K562 (cell line): ENCODE data around the gene CDCA3. TPM values are rescaled to one million over a fixed set of nuclear protein-coding genes. Genes with fewer than 3 reads are reported as not detected.

Source experiments
- ATAC-seq: fragments of 200-7000 bp; cut with Tn5 transposase; 3 replicates; pipeline ENCODE4 v1.9.1; 2020; ENCODE audit warnings: moderate library complexity
- BruUV-seq: library from RNA; stranded (reverse); fragments of 400-500 nt; replicated peaks from 2 replicates; lab custom pipeline; 2021; lab: Mats Ljungman, UMichigan
- CTCF ChIA-PET: fragments of 300-600 bp; formaldehyde crosslinking; extraction: SDS; loops from one replicate; lab custom pipeline; 2021; ENCODE audit warnings: low intra/inter-chr PET ratio; lab: Yijun Ruan, JAX
- POLR2A ChIA-PET: fragments of 300-600, 350-650 bp; sonication (Branson Sonifier 250); formaldehyde crosslinking; extraction: SDS; loops from one replicate; lab custom pipeline; 2021; ENCODE audit warnings: antibody characterized with exemption, inconsistent platforms; lab: Yijun Ruan, JAX
- DNase-seq, 4 experiments: peaks; one replicate each; pipeline versions ENCODE4 v3.0.0 to v3.0.0-alpha.2; 2011 to 2018; ENCODE audit warnings: low spot score in 3 of 4, mixed read lengths in 3 of 4; ENCODE audit errors: extremely low read depth in 1 of 4
- FAIRE-seq: peaks from 2 replicates; lab custom pipeline; 2011; peaks lifted over from hg19 to GRCh38; lab: Jason Lieb, UNC
- H2AFZ ChIP-seq: 2 replicates; pipeline ENCODE4 v1.6.0; 2011; ENCODE audit warnings: low read depth, low read length, control low read depth, inconsistent platforms
- H3K27ac ChIP-seq: fragments of 200-600 bp; 3 replicates; pipeline ENCODE4 v1.8.0; 2011; ENCODE audit warnings: low read depth, mild to moderate bottlenecking, control low read depth, inconsistent platforms, low read length, moderate library complexity, mixed read lengths; ENCODE audit errors: extremely low read depth
- H3K27me3 ChIP-seq, 2 experiments: fragments of 300-600 bp in 1 of 2; 2 replicates in 1 of 2; 3 replicates in 1 of 2; pipeline versions ENCODE4 v1.6.0 to v1.8.0; 2011; ENCODE audit warnings: inconsistent platforms in 2 of 2, low read length in 2 of 2, mild to moderate bottlenecking in 1 of 2, mixed read lengths in 1 of 2, moderate library complexity in 1 of 2; ENCODE audit not compliant: control insufficient read depth in 2 of 2, insufficient read depth in 2 of 2
- H3K36me3 ChIP-seq: fragments of 300-600 bp; 3 replicates; pipeline ENCODE4 v1.8.0; 2011; ENCODE audit warnings: mild to moderate bottlenecking, low read length, inconsistent platforms; ENCODE audit not compliant: control insufficient read depth, insufficient read depth
- H3K4me1 ChIP-seq, 2 experiments: fragments of 200-600 bp in 1 of 2; replicated peaks in 1 of 2; 2 replicates in 1 of 2; 3 replicates in 1 of 2; pipeline versions ENCODE4 v1.5.1 to v1.8.0; 2011; ENCODE audit warnings: inconsistent platforms in 2 of 2, low read length in 2 of 2, mild to moderate bottlenecking in 1 of 2, mixed read lengths in 1 of 2, moderate library complexity in 1 of 2; ENCODE audit not compliant: control insufficient read depth in 2 of 2, insufficient read depth in 2 of 2
- H3K4me2 ChIP-seq: 2 replicates; pipeline ENCODE4 v1.6.1; 2011; ENCODE audit warnings: low read length, control low read depth, inconsistent platforms, mixed read lengths; ENCODE audit not compliant: insufficient read depth
- H3K4me3 ChIP-seq: fragments of 200-600 bp; sonication (generic), shearing (Covaris generic); 2 replicates; pipeline ENCODE4 v1.5.1; 2016; ENCODE audit warnings: control low read depth, inconsistent platforms
- H3K79me2 ChIP-seq: fragments of 200-600 bp; 3 replicates; pipeline ENCODE4 v1.8.0; 2011; ENCODE audit warnings: low read length, inconsistent platforms; ENCODE audit not compliant: control insufficient read depth, insufficient read depth
- H3K9ac ChIP-seq, 2 experiments: 2 replicates each; pipeline versions ENCODE4 v1.6.0 to v1.6.1; 2011; ENCODE audit warnings: low read depth in 2 of 2, low read length in 2 of 2, control low read depth in 1 of 2, inconsistent platforms in 1 of 2, mild to moderate bottlenecking in 1 of 2, mixed read lengths in 1 of 2; ENCODE audit not compliant: insufficient read depth in 1 of 2
- H3K9me1 ChIP-seq: one replicate; pipeline ENCODE4 v1.6.0; 2011; ENCODE audit warnings: inconsistent platforms, mild to moderate bottlenecking, low read length, moderate library complexity; ENCODE audit not compliant: control insufficient read depth, insufficient read depth
- H3K9me3 ChIP-seq: replicated peaks from 2 replicates; pipeline ENCODE4 v1.5.1; 2011; ENCODE audit warnings: low read depth, low read length, inconsistent platforms; ENCODE audit not compliant: control insufficient read depth, insufficient read depth
- H4K20me1 ChIP-seq: replicated peaks from 2 replicates; pipeline ENCODE4 v1.6.1; 2011; ENCODE audit warnings: low read length, inconsistent platforms, mixed read lengths; ENCODE audit not compliant: control insufficient read depth, insufficient read depth
- HEY1 ChIP-seq: fragments of 250-450 bp; sonication (Bioruptor Pico); IDR thresholded peaks from 2 replicates; pipeline ENCODE4 v1.5.0; 2020; ENCODE audit warnings: mild to moderate bottlenecking, moderate library complexity, borderline replicate concordance
- KAT8 ChIP-seq: fragments of 450-650 bp; IDR thresholded peaks from 2 replicates; pipeline ENCODE4 v1.6.1; 2016; ENCODE audit warnings: low read depth, mild to moderate bottlenecking
- MLLT1 ChIP-seq, 2 experiments: fragments of 450-650 bp; IDR thresholded peaks; 2 replicates each; pipeline ENCODE4 v1.6.1; 2016
- MYBL2 ChIP-seq, 2 experiments: fragments of 450-650 bp in 1 of 2; sonication (generic) in 1 of 2; formaldehyde crosslinking in 1 of 2; IDR thresholded peaks; 2 replicates each; pipeline versions ENCODE4 v1.6.1 to v1.8.1; 2017 to 2022; ENCODE audit warnings: borderline replicate concordance in 1 of 2, inconsistent platforms in 1 of 2, low read depth in 1 of 2, mild to moderate bottlenecking in 1 of 2, missing genetic modification reagents in 1 of 2, moderate library complexity in 1 of 2
- NR4A1 ChIP-seq, 2 experiments: fragments of 250-450 bp in 1 of 2; fragments of 450-650 bp in 1 of 2; sonication (Bioruptor Pico) in 1 of 2; IDR thresholded peaks; 2 replicates each; pipeline versions ENCODE4 v1.4.0 to v1.6.1; 2016 to 2020; ENCODE audit warnings: mild to moderate bottlenecking in 2 of 2, missing compliant biosample characterization in 1 of 2, missing genetic modification characterization in 1 of 2, moderate library complexity in 1 of 2
- ZC3H4 ChIP-seq: sonication (generic); formaldehyde crosslinking; IDR thresholded peaks from 2 replicates; pipeline ENCODE4 v1.9.0; 2021; ENCODE audit warnings: missing genetic modification reagents, borderline replicate concordance
- ZNF407 ChIP-seq: fragments of 450-650 bp; IDR thresholded peaks from 2 replicates; pipeline ENCODE4 v1.6.1; 2016; ENCODE audit warnings: low read depth
- WGBS: fragments of 100-300 bp; shearing (Covaris generic); methylation state at CpG from one replicate; pipeline ENCODE4 v1.1.6; 2016; ENCODE audit warnings: low coverage, mixed read lengths; ENCODE audit not compliant: insufficient coverage; ENCODE audit errors: missing lambda C conversion rate; 5-methylcytosine and 5-hydroxymethylcytosine counted together
- in situ Hi-C: fragments of 300-500 bp; cut with MboI; formaldehyde crosslinking; loops from 4 replicates; pipeline ENCODE4 v1.15.0; 2018; ENCODE audit warnings: inconsistent platforms, mixed read lengths
- intact Hi-C: fragments of 100-400 bp; cut with micrococcal nuclease; formaldehyde crosslinking; loops from 2 replicates; pipeline ENCODE4 v1.14.2; 2022
- polyA plus RNA-seq, 8 experiments: library from polyadenylated mRNA; depleted of rRNA in 4 of 8; stranded (reverse) in 5 of 8; unstranded in 3 of 8; fragments of >200 nt; fragmentation: Nextera tagmentation in 2 of 8; fragmentation: Illumina TruSeq in 1 of 8; extraction: Ambion mirVana in 2 of 8; extraction: Trizol in 1 of 8; gene quantifications; 2 replicates each; pipeline versions ENCODE4 v1.2.1 to v1.2.3, GENCODE V29; 2011 to 2014; ENCODE audit warnings: inconsistent platforms in 1 of 8, missing spikeins in 1 of 8
- total RNA-seq, 7 experiments: library from RNA; depleted of rRNA in 6 of 7; stranded (reverse); fragments of >200 nt in 6 of 7; fragmentation: Illumina TruSeq in 2 of 7; extraction: Trizol in 2 of 7; gene quantifications; 2 replicates each; pipeline versions ENCODE4 v1.2.1 to v1.2.3, GENCODE V29; 2011 to 2021; ENCODE audit warnings: low replicate concordance in 1 of 7
- TF ChIP-seq, protein P1 (sequence below): sonication (generic); formaldehyde crosslinking; IDR thresholded peaks from 2 replicates; pipeline ENCODE4 v1.9.0; 2022; ENCODE audit warnings: mild to moderate bottlenecking, missing genetic modification reagents

The CDCA3 gene
- total and polyA plus RNA-seq, 9 of the 15 experiments (the other 6 are each of a cell fraction or from before 2014, with no cell fraction given) = 24.2 to 80.8 (median 55.1) TPM

DNA sequence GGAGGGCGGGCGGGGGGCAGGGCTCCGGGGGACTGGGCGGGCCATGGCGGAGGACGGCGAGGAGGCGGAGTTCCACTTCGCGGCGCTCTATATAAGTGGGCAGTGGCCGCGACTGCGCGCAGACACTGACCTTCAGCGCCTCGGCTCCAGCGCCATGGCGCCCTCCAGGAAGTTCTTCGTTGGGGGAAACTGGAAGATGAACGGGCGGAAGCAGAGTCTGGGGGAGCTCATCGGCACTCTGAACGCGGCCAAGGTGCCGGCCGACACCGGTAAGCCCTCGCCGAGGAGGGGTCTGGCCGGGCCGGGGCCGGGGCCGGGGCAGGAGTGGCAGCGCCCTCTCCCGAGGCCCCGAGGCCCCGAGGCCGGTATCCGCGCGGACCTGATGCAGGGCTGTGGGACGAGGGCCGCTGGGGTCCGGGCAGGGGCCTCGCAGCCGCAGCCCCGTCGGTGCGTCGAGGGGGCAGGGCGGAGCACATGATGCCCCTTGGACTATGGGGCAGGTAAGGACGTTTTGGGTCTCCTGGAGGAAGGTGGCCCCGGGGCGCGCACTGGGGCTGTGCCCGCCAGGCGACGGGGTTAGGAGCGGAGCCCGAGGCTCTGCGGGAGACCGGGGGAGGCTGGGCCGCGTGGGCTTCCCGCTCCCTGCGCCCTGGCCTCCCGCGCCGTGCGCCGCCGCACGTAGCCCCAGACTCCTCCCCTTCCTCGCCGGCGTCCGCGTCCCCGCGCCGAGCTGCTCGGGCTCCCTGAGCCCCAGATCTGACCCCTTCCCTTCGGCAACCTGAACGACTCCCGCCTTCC lies 16.5 kb upstream of the CDCA3 start, which contains the start of gene TPI1:
TPI1 (plus strand) TSS at position 119 of the 798 bp plus-strand sequence; CDS start at position 155, 36 bp downstream.
- peaks cover 46% of the 10 kb centered on the region for H3K79me2 ChIP-seq
- H2AFZ ChIP-seq = peak within 1 kb of the TSS; percentile 74
- H3K9me1 ChIP-seq = no peaks in the 10 kb centered on the region
- peaks cover 47% of the 10 kb centered on the region for H4K20me1 ChIP-seq
- H3K9me3 ChIP-seq = no peaks in the 10 kb centered on the region
- BruUV-seq = no TSS peak
- DNase-seq (peak; percentile 78 to 91 (median 81)), ATAC-seq (peak; percentile 83), FAIRE-seq (no peak)
- peaks cover 69% of the 10 kb centered on the region for H3K36me3 ChIP-seq
- WGBS = under 1% methylated on average over 27 of the region's 86 CpGs
- intact Hi-C loops (loop anchor here (5.0 kb wide), 1 partner anchor 75 kb away; the partner anchor contains the start of genes C12orf57 and RNU7-1), in situ Hi-C loops (loop anchor here (5.0 kb wide), 1 partner anchor 75 kb away; the partner anchor contains the start of genes C12orf57 and RNU7-1)
- H3K27ac ChIP-seq = peak within 1 kb of the TSS; percentile 94
- H3K4me2 ChIP-seq = peak within 1 kb of the TSS; percentile 87
- H3K9ac ChIP-seq = peak within 1 kb of the TSS; percentile 87 to 98
- peaks cover 33 to 53% of the 10 kb centered on the region in 2 experiments; a peak in 4 of 5 replicates for H3K4me1 ChIP-seq
- H3K27me3 ChIP-seq = no peaks in the 10 kb centered on the region
- H3K4me3 ChIP-seq = peak within 1 kb of the TSS; percentile 96
- ChIA-PET POLR2A (interaction anchor here (0.5 to 11.3 kb wide), 26 partner anchors 13 to 1051 kb away, joined by 3 to 174 read pairs (median 4); partner anchors contain the start of genes C12orf57, CDCA3, PTMS and RNU7-1), CTCF (interaction anchor here (1.1 kb wide), 1 partner anchor 97 kb away, joined by 3 read pairs; no protein-coding TSS in a partner anchor)
- TF ChIP-seq MYBL2 (IDR thresholded peaks at IDR 0.05; ENCODE audit: low read depth) (no peak), MYBL2 (CRISPR knock-in tag; IDR thresholded peaks at IDR 0.05; ENCODE audit: borderline replicate concordance) (no peak), ZC3H4 (CRISPR knock-in tag) (no peak; the same call in 1 of the 2 replicates), ZNF407 (no peak), MLLT1 (IDR thresholded peaks at IDR 0.05) (0 out of 4 replicates have a peak, but pooled peaks of 1 of the 2 experiments have one; percentile 7), HEY1 (CRISPR knock-in tag) (no peak), KAT8 (no peak), NR4A1 (CRISPR knock-in tag; IDR thresholded peaks at IDR 0.05) (peak; percentile 31; the same call in 1 of the 2 replicates), NR4A1 (tag; IDR thresholded peaks at IDR 0.05) (no peak)
- TF ChIP-seq, protein P1, sequence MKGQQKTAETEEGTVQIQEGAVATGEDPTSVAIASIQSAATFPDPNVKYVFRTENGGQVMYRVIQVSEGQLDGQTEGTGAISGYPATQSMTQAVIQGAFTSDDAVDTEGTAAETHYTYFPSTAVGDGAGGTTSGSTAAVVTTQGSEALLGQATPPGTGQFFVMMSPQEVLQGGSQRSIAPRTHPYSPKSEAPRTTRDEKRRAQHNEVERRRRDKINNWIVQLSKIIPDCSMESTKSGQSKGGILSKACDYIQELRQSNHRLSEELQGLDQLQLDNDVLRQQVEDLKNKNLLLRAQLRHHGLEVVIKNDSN = no peak
